OCI-LY1 (cell line): ENCODE results near the gene CARD10.

Source experiments
- H2AFZ ChIP-seq: fragments of 200-600 bp; sonication (generic), shearing (Covaris generic); 2 replicates; pipeline ENCODE4 v1.6.0; 2014; ENCODE audit warnings: antibody characterized with exemption, mild to moderate bottlenecking, low read length
- H3F3A ChIP-seq: fragments of 200-600 bp; sonication (generic), shearing (Covaris generic); 2 replicates; pipeline ENCODE4 v1.6.0; 2014; ENCODE audit warnings: mild to moderate bottlenecking, antibody characterized with exemption, low read length, moderate library complexity; ENCODE audit not compliant: insufficient read depth
- H3K27ac ChIP-seq: fragments of 200-600 bp; sonication (generic); 2 replicates; pipeline ENCODE4 v1.5.1; 2014; ENCODE audit warnings: low read length, mixed run types, mild to moderate bottlenecking, low read depth; ENCODE audit not compliant: poor library complexity, severe bottlenecking
- H3K27me3 ChIP-seq: fragments of 200-600 bp; sonication (generic); 2 replicates; pipeline ENCODE4 v1.6.0; 2014; ENCODE audit warnings: antibody characterized with exemption, mild to moderate bottlenecking, low read length, moderate library complexity; ENCODE audit not compliant: insufficient read depth
- H3K36me3 ChIP-seq: fragments of 200-600 bp; sonication (generic); 2 replicates; pipeline ENCODE4 v1.6.1; 2014; ENCODE audit warnings: mild to moderate bottlenecking, antibody characterized with exemption, low read length, moderate library complexity, mixed read lengths; ENCODE audit not compliant: insufficient read depth
- H3K4me1 ChIP-seq: fragments of 200-600 bp; sonication (generic); 2 replicates; pipeline ENCODE4 v1.5.1; 2014; ENCODE audit warnings: mild to moderate bottlenecking, low read length, moderate library complexity; ENCODE audit not compliant: insufficient read depth, severe bottlenecking
- H3K4me2 ChIP-seq: fragments of 200-600 bp; sonication (generic), shearing (Covaris generic); 2 replicates; pipeline ENCODE4 v1.6.1; 2014; ENCODE audit warnings: low read length
- H3K4me3 ChIP-seq: fragments of 200-600 bp; sonication (generic); 2 replicates; pipeline ENCODE4 v1.5.1; 2014; ENCODE audit warnings: low read length, low read depth, mild to moderate bottlenecking, mixed read lengths; ENCODE audit not compliant: poor library complexity, severe bottlenecking
- H3K79me2 ChIP-seq: fragments of 200-600 bp; shearing (Covaris generic); 2 replicates; pipeline ENCODE4 v1.6.1; 2016; ENCODE audit warnings: mixed run types, low read length, mixed read lengths; ENCODE audit not compliant: insufficient read depth
- H3K9ac ChIP-seq: fragments of 200-600 bp; sonication (generic), shearing (Covaris generic); 2 replicates; pipeline ENCODE4 v1.6.1; 2014; ENCODE audit warnings: mild to moderate bottlenecking, low read length, mixed read lengths
- H3K9me2 ChIP-seq: fragments of 200-600 bp; sonication (generic), shearing (Covaris generic); 2 replicates; pipeline ENCODE4 v1.6.1; 2014; ENCODE audit warnings: low read depth, mild to moderate bottlenecking, low read length, mixed read lengths
- H3K9me3 ChIP-seq: fragments of 200-600 bp; shearing (Covaris generic); 2 replicates; pipeline ENCODE4 v1.6.1; 2014; ENCODE audit warnings: low read length, mixed read lengths
- H4K20me1 ChIP-seq: fragments of 200-600 bp; sonication (generic), shearing (Covaris generic); 2 replicates; pipeline ENCODE4 v1.6.0; 2016; ENCODE audit warnings: mild to moderate bottlenecking, low read length; ENCODE audit not compliant: insufficient read depth
- CTCF ChIP-seq: fragments of 200-600 bp; sonication (generic), shearing (Covaris generic); IDR thresholded peaks from 2 replicates; pipeline ENCODE4 v1.5.1; 2017; ENCODE audit warnings: mild to moderate bottlenecking, antibody characterized with exemption, low read length, moderate library complexity, mixed read lengths
- EZH2 ChIP-seq: fragments of 200-600 bp; sonication (generic), shearing (Covaris generic); IDR thresholded peaks from 2 replicates; pipeline ENCODE4 v1.8.0; 2017; ENCODE audit warnings: borderline replicate concordance, mixed run types, mild to moderate bottlenecking, antibody characterized with exemption, low read length, moderate library complexity, mixed read lengths

CARD10 gene

GRCh38 chr22:37557321-37558001, 38.2 kb upstream of the CARD10 start:
- Histone ChIP-seq H3K4me2 (no peak overlapping the region), H2AFZ (no peak overlapping the region), H3K27me3 (peaks cover 21% of the 10 kb centered on the region), H3K36me3 (no peaks in the 10 kb centered on the region), H3F3A (no peaks in the 10 kb centered on the region), H3K27ac (no peak overlapping the region), H3K9me2 (no peaks in the 10 kb centered on the region), H3K79me2 (no peaks in the 10 kb centered on the region), H4K20me1 (no peaks in the 10 kb centered on the region), H3K4me3 (no peak overlapping the region), H3K4me1 (no peaks in the 10 kb centered on the region), H3K9me3 (no peaks in the 10 kb centered on the region), H3K9ac (no peak overlapping the region)
- TF ChIP-seq EZH2 (no peak), CTCF (no peak)

GRCh38 chr22:37556710-37557109, 37.5 kb upstream of the CARD10 start:
- no peak overlapping the region for H3K4me2 ChIP-seq
- no peaks in the 10 kb centered on the region for H4K20me1 ChIP-seq
- H2AFZ ChIP-seq, result no peak overlapping the region
- H3K9me2 ChIP-seq, result no peaks in the 10 kb centered on the region
- no peaks in the 10 kb centered on the region for H3K4me1 ChIP-seq
- no peaks in the 10 kb centered on the region for H3K9me3 ChIP-seq
- no peaks in the 10 kb centered on the region for H3K36me3 ChIP-seq
- no peak overlapping the region for H3K9ac ChIP-seq
- H3K27ac ChIP-seq, result no peak overlapping the region
- H3K79me2 ChIP-seq, result no peaks in the 10 kb centered on the region
- TF ChIP-seq EZH2 (no peak), CTCF (no peak)
- peaks cover 21% of the 10 kb centered on the region for H3K27me3 ChIP-seq
- H3F3A ChIP-seq, result no peaks in the 10 kb centered on the region
- no peak overlapping the region for H3K4me3 ChIP-seq

GRCh38 chr22:37555029-37555428, 35.8 kb upstream of the CARD10 start:
- Histone ChIP-seq H3K27ac (no peak overlapping the region), H2AFZ (no peak overlapping the region), H3K4me3 (no peak overlapping the region), H3F3A (no peaks in the 10 kb centered on the region), H3K27me3 (peaks cover 13% of the 10 kb centered on the region; the same call in 1 of the 2 replicates), H4K20me1 (no peaks in the 10 kb centered on the region), H3K79me2 (no peaks in the 10 kb centered on the region), H3K36me3 (no peaks in the 10 kb centered on the region), H3K9me2 (no peaks in the 10 kb centered on the region), H3K9me3 (no peaks in the 10 kb centered on the region), H3K4me1 (no peaks in the 10 kb centered on the region), H3K9ac (no peak overlapping the region), H3K4me2 (no peak overlapping the region)
- no peak for TF ChIP-seq EZH2
- TF ChIP-seq CTCF, result no peak
